Vagina (tissue), 2 donors: ENCODE data around the gene CAMSAP1.

Experiments
- POLR2A ChIP-seq, 2 donors: fragments of 450-650 bp; IDR thresholded peaks; one replicate each; pipeline ENCODE4 v1.6.1; 2017; ENCODE audit warnings: antibody characterized with exemption in 2 of 2, mild to moderate bottlenecking in 2 of 2, moderate library complexity in 2 of 2
- TF ChIP-seq, protein P1 (sequence below), 3 experiments: fragments of 450-650 bp in 2 of 3; fragments of 200-600 bp in 1 of 3; sonication (generic) in 1 of 3; IDR thresholded peaks; one replicate each; pipeline ENCODE4 v1.5.1; 2017 to 2019; ENCODE audit warnings: antibody characterized with exemption in 3 of 3, mild to moderate bottlenecking in 2 of 3, moderate library complexity in 2 of 3

DNA sequence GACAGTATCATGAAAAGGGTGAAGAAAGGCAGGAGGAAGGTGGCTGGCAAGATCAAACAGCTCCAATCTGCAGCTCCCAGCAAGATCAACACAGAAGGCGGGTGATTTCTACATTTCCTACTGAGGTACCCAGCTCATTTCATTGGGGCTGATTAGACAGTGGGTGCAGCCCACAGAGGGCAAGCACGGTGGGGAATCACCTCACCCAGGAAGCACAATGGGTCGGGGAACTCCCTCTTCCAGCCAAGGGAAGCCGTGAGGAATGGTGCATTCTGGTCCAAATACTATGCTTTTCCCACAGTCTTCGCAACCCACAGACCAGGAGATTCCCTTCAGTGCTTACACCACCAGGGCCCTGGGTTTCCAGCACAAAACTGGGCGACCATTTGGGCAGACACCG lies 66.8 kb downstream of the CAMSAP1 start:
- TF ChIP-seq POLR2A (IDR thresholded peaks at IDR 0.05): no peak
- TF ChIP-seq, protein P1, sequence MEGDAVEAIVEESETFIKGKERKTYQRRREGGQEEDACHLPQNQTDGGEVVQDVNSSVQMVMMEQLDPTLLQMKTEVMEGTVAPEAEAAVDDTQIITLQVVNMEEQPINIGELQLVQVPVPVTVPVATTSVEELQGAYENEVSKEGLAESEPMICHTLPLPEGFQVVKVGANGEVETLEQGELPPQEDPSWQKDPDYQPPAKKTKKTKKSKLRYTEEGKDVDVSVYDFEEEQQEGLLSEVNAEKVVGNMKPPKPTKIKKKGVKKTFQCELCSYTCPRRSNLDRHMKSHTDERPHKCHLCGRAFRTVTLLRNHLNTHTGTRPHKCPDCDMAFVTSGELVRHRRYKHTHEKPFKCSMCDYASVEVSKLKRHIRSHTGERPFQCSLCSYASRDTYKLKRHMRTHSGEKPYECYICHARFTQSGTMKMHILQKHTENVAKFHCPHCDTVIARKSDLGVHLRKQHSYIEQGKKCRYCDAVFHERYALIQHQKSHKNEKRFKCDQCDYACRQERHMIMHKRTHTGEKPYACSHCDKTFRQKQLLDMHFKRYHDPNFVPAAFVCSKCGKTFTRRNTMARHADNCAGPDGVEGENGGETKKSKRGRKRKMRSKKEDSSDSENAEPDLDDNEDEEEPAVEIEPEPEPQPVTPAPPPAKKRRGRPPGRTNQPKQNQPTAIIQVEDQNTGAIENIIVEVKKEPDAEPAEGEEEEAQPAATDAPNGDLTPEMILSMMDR (IDR thresholded peaks at IDR 0.05): no peak
